DND-41 (cell line): ENCODE results near the gene MCC.

ENCODE experiments used
- ATAC-seq: fragments of 200-7000 bp; cut with Tn5 transposase; 3 replicates; pipeline ENCODE4 v1.9.1; 2021; ENCODE audit warnings: low read depth; ENCODE audit not compliant: insufficient read depth
- DNase-seq: peaks from one replicate; pipeline ENCODE4 v3.0.0-alpha.2; 2020
- H2AFZ ChIP-seq: 2 replicates; pipeline ENCODE4 v1.6.0; 2012; ENCODE audit warnings: low read depth, low read length
- H3K27ac ChIP-seq: 2 replicates; pipeline ENCODE4 v1.5.1; 2012; ENCODE audit warnings: low read length, inconsistent platforms
- H3K27me3 ChIP-seq: fragments of 200-600 bp; sonication (generic); 2 replicates; pipeline ENCODE4 v1.6.0; 2012; ENCODE audit warnings: low read length, mild to moderate bottlenecking, inconsistent platforms; ENCODE audit not compliant: insufficient read depth, poor library complexity
- H3K36me3 ChIP-seq: 2 replicates; pipeline ENCODE4 v1.5.1; 2012; ENCODE audit warnings: low read length, inconsistent platforms; ENCODE audit not compliant: insufficient read depth
- H3K4me1 ChIP-seq: 2 replicates; pipeline ENCODE4 v1.5.1; 2012; ENCODE audit warnings: mild to moderate bottlenecking, low read length; ENCODE audit not compliant: insufficient read depth
- H3K4me2 ChIP-seq: 2 replicates; pipeline ENCODE4 v1.6.0; 2012; ENCODE audit warnings: mild to moderate bottlenecking, moderate library complexity, low read length, inconsistent platforms; ENCODE audit not compliant: insufficient read depth
- H3K4me3 ChIP-seq, 2 experiments: fragments of 200-600 bp in 1 of 2; shearing (Covaris generic) in 1 of 2; 2 replicates each; pipeline ENCODE4 v1.5.1; 2012 to 2016; ENCODE audit warnings: inconsistent platforms in 2 of 2, low read length in 2 of 2, mild to moderate bottlenecking in 2 of 2, low read depth in 1 of 2, moderate library complexity in 1 of 2
- H3K79me2 ChIP-seq: 2 replicates; pipeline ENCODE4 v1.6.0; 2012; ENCODE audit warnings: low read length, inconsistent platforms; ENCODE audit not compliant: insufficient read depth
- H3K9ac ChIP-seq: 2 replicates; pipeline ENCODE4 v1.6.0; 2012; ENCODE audit warnings: low read depth, mild to moderate bottlenecking, inconsistent platforms, low read length, moderate library complexity
- H3K9me3 ChIP-seq: 2 replicates; pipeline ENCODE4 v1.5.1; 2012; ENCODE audit warnings: low read length, moderate library complexity, mild to moderate bottlenecking, inconsistent platforms; ENCODE audit not compliant: insufficient read depth, severe bottlenecking
- H4K20me1 ChIP-seq: 2 replicates; pipeline ENCODE4 v1.6.0; 2012; ENCODE audit warnings: low read length; ENCODE audit not compliant: insufficient read depth
- EZH2 ChIP-seq: IDR thresholded peaks from 3 replicates; pipeline ENCODE4 v1.6.1; 2012; ENCODE audit warnings: borderline replicate concordance, low read depth, mild to moderate bottlenecking, moderate library complexity, low read length, inconsistent platforms; ENCODE audit not compliant: severe bottlenecking
- TF ChIP-seq, protein P1 (sequence below): IDR thresholded peaks from 2 replicates; pipeline ENCODE4 v1.5.1; 2012; ENCODE audit warnings: borderline replicate concordance, low read length, moderate library complexity, mild to moderate bottlenecking; ENCODE audit not compliant: poor library complexity, severe bottlenecking; ENCODE audit errors: extremely low read depth

MCC gene

DNA sequence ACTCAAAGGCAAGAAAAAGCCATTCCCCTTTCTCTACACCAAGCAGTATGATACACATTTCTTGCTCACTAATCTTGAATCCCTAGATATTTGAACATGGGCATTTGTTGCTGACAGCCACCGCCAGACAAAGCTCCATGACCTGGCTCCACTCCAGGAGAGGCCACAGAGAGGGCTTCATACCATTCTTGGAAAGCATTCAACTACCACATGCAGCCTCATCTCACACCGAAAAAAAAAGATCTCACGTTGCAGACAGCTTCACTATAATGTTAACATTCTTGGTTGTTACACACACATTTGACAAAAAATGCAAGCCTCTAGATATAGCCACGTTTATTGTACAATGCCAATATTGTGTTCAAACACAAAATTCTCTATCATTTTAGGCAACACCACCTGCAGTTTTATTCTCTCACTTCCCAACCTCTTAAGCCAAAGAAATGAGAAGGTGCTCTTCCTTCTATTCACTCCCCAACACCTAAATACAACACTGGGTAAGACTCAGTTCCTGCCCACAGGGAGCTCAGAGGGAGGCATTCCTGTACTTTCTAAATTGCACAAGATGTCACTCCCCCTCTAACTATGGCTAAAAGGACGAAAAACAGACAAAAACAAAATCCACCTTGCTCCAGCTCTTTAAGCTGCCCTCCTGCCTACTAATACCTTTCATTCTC lies 275.9 kb downstream of the MCC start:
- Histone ChIP-seq H3K4me1 (no peaks in the 10 kb centered on the region), H3K27ac (no peak overlapping the region), H3K27me3 (no peaks in the 10 kb centered on the region), H3K79me2 (no peaks in the 10 kb centered on the region), H3K9me3 (no peaks in the 10 kb centered on the region), H3K36me3 (no peaks in the 10 kb centered on the region), H4K20me1 (no peaks in the 10 kb centered on the region), H3K4me2 (no peak overlapping the region), H2AFZ (no peak overlapping the region), H3K4me3 (no peak overlapping the region), H3K9ac (no peak overlapping the region)
- no peak for ATAC-seq
- no peak for TF ChIP-seq EZH2
- TF ChIP-seq, protein P1, sequence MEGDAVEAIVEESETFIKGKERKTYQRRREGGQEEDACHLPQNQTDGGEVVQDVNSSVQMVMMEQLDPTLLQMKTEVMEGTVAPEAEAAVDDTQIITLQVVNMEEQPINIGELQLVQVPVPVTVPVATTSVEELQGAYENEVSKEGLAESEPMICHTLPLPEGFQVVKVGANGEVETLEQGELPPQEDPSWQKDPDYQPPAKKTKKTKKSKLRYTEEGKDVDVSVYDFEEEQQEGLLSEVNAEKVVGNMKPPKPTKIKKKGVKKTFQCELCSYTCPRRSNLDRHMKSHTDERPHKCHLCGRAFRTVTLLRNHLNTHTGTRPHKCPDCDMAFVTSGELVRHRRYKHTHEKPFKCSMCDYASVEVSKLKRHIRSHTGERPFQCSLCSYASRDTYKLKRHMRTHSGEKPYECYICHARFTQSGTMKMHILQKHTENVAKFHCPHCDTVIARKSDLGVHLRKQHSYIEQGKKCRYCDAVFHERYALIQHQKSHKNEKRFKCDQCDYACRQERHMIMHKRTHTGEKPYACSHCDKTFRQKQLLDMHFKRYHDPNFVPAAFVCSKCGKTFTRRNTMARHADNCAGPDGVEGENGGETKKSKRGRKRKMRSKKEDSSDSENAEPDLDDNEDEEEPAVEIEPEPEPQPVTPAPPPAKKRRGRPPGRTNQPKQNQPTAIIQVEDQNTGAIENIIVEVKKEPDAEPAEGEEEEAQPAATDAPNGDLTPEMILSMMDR, result no peak
- peak; percentile 7 for DNase-seq

GRCh38 chr5:113209498-113209897 lies 278.8 kb downstream of the MCC start:
- no peak overlapping the region for H3K4me3 ChIP-seq

DNA sequence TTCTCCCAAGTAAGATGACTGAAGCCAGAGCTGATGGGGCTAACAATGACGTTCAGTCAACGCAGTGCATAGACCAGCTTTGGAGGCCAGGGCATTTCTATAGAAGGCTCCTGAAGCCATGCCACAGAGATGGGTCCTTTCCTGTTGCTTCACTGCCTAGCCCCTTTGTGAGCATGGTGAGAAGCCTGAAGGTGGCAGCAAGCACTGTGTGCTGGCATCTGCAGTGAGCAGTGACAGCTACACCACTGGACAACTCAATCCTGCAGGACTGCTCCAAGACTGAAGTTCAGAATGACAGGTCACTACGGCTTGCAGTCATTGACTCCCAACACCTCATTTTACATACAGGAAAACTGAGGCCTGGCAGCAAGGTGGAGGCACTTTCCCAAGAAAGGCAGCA lies 282.4 kb downstream of the MCC start:
- no peak for DNase-seq
- Histone ChIP-seq H3K4me1 (no peaks in the 10 kb centered on the region), H3K9me3 (no peaks in the 10 kb centered on the region), H3K4me2 (no peak overlapping the region), H4K20me1 (no peaks in the 10 kb centered on the region), H3K27me3 (no peaks in the 10 kb centered on the region), H3K9ac (no peak overlapping the region), H2AFZ (no peak overlapping the region), H3K79me2 (no peaks in the 10 kb centered on the region), H3K36me3 (no peaks in the 10 kb centered on the region), H3K27ac (no peak overlapping the region), H3K4me3 (no peak overlapping the region)
- no peak for ATAC-seq
- TF ChIP-seq, protein P1, result no peak
- TF ChIP-seq EZH2, result no peak

More at GRCh38 chr5:113209498-113209897, 278.8 kb downstream of the MCC start:
- Histone ChIP-seq H3K36me3 (no peaks in the 10 kb centered on the region), H3K9ac (no peak overlapping the region), H3K27ac (no peak overlapping the region), H4K20me1 (no peaks in the 10 kb centered on the region), H3K9me3 (no peaks in the 10 kb centered on the region), H3K27me3 (no peaks in the 10 kb centered on the region), H3K4me1 (no peaks in the 10 kb centered on the region), H2AFZ (no peak overlapping the region), H3K4me2 (no peak overlapping the region), H3K79me2 (no peaks in the 10 kb centered on the region)
- DNase-seq, result no peak
- ATAC-seq, result no peak
- TF ChIP-seq, protein P1, result no peak
- TF ChIP-seq EZH2, result no peak
